KMS-11 (cell line): ENCODE measurements around the gene C5orf22.
"Not testable (repeated sequence)": the region's sequence is repeated elsewhere in the genome, so short reads cannot be mapped to it uniquely, and the experiment has no call there.

Experiments
- H2AFZ ChIP-seq: fragments of 200-600 bp; sonication (generic); 2 replicates; pipeline ENCODE4 v1.6.1; 2016; ENCODE audit warnings: antibody characterized with exemption, mixed run types, low read depth
- H3K27ac ChIP-seq: fragments of 200-600 bp; sonication (generic); 2 replicates; pipeline ENCODE4 v1.6.1; 2016; ENCODE audit warnings: mild to moderate bottlenecking, mixed run types
- H3K27me3 ChIP-seq: fragments of 200-600 bp; sonication (generic); 2 replicates; pipeline ENCODE4 v1.6.1; 2017; ENCODE audit warnings: mild to moderate bottlenecking, low read depth, mixed run types, moderate library complexity; ENCODE audit not compliant: insufficient read depth
- H3K36me3 ChIP-seq: fragments of 200-600 bp; sonication (generic); 2 replicates; pipeline ENCODE4 v1.6.1; 2017; ENCODE audit warnings: mild to moderate bottlenecking, mixed run types; ENCODE audit not compliant: insufficient read depth
- H3K4me1 ChIP-seq: fragments of 200-600 bp; sonication (generic); 2 replicates; pipeline ENCODE4 v1.6.1; 2016; ENCODE audit warnings: mild to moderate bottlenecking, low read depth, mixed run types; ENCODE audit not compliant: poor library complexity, severe bottlenecking
- H3K4me2 ChIP-seq: fragments of 200-600 bp; sonication (generic); 2 replicates; pipeline ENCODE4 v1.7.0; 2016; ENCODE audit warnings: mild to moderate bottlenecking, mixed run types
- H3K4me3 ChIP-seq: fragments of 200-600 bp; sonication (generic); IDR thresholded peaks from 2 replicates; pipeline ENCODE4 v1.6.1; 2017; ENCODE audit warnings: low read depth, low read length, mixed read lengths; ENCODE audit not compliant: insufficient read depth
- H3K79me2 ChIP-seq: fragments of 200-600 bp; sonication (generic); 2 replicates; pipeline ENCODE4 v1.6.1; 2016; ENCODE audit warnings: low read depth, mixed run types; ENCODE audit not compliant: insufficient read depth
- H3K9ac ChIP-seq: fragments of 200-600 bp; sonication (generic); 2 replicates; pipeline ENCODE4 v1.6.1; 2016; ENCODE audit warnings: mild to moderate bottlenecking, mixed run types
- H4K20me1 ChIP-seq: fragments of 200-600 bp; sonication (generic); 2 replicates; pipeline ENCODE4 v1.6.1; 2016; ENCODE audit warnings: mild to moderate bottlenecking, mixed run types; ENCODE audit not compliant: insufficient read depth
- CTCF ChIP-seq: fragments of 200-600 bp; sonication (generic); conservative IDR thresholded peaks from 2 replicates; pipeline ENCODE4 v1.6.1; 2017; ENCODE audit warnings: low read depth, mild to moderate bottlenecking, antibody characterized with exemption, low read length, moderate library complexity, mixed read lengths

C5orf22 gene

GRCh38 chr5:31598640-31599611 is 66.8 kb downstream of the C5orf22 start:
- Histone ChIP-seq H3K4me2 (no peak overlapping the region), H3K79me2 (no peaks in the 10 kb centered on the region), H3K4me3 (no peak overlapping the region), H3K27ac (no peak overlapping the region), H3K9ac (no peak overlapping the region), H3K4me1 (no peaks in the 10 kb centered on the region), H3K36me3 (no peaks in the 10 kb centered on the region), H2AFZ (no peak overlapping the region), H3K27me3 (no peaks in the 10 kb centered on the region), H4K20me1 (no peaks in the 10 kb centered on the region)
- TF ChIP-seq CTCF, result no peak

DNA sequence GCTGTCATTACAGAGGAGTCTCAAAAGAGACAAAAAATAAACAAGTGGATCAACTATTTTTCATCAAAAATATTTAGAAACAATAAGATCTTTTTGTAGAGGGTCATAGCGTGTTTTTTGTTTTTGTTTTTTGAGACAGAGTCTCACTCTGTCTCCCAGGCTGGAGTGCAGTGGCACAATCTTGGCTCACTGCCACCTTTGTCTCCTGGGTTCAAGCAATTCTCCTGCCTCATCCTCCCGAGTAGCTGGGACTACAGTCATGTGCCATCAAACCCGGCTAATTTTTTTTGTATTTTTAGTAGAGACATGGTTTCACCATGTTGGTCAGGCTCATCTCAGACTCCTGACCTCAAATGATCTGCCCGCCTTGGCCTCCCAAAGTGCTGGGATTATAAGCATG is 70.2 kb downstream of the C5orf22 start:
- not testable (repeated sequence) for H3K27me3 ChIP-seq, H3K36me3 ChIP-seq, H3K79me2 ChIP-seq

GRCh38 chr5:31604240-31604639 is 72.1 kb downstream of the C5orf22 start:
- no peaks in the 10 kb centered on the region for H3K27me3 ChIP-seq
- TF ChIP-seq CTCF, result no peak

More for the DNA sequence above, 70.2 kb downstream of the C5orf22 start:
- not testable (repeated sequence) for H4K20me1 ChIP-seq, H3K4me1 ChIP-seq, H3K4me3 ChIP-seq, H3K9ac ChIP-seq, H2AFZ ChIP-seq, H3K27ac ChIP-seq, H3K4me2 ChIP-seq

GRCh38 chr5:31604644-31605043 is 72.5 kb downstream of the C5orf22 start:
- Histone ChIP-seq H3K9ac (no peak overlapping the region), H3K79me2 (no peaks in the 10 kb centered on the region), H3K27ac (no peak overlapping the region), H3K4me2 (no peak overlapping the region), H2AFZ (no peak overlapping the region), H3K4me3 (no peak overlapping the region), H4K20me1 (no peaks in the 10 kb centered on the region), H3K36me3 (no peaks in the 10 kb centered on the region), H3K27me3 (no peaks in the 10 kb centered on the region), H3K4me1 (no peaks in the 10 kb centered on the region)
- TF ChIP-seq CTCF, result no peak

More at GRCh38 chr5:31604240-31604639, 72.1 kb downstream of the C5orf22 start:
- Histone ChIP-seq H3K9ac (no peak overlapping the region), H3K4me1 (no peaks in the 10 kb centered on the region), H2AFZ (no peak overlapping the region), H3K36me3 (no peaks in the 10 kb centered on the region), H4K20me1 (no peaks in the 10 kb centered on the region), H3K4me3 (no peak overlapping the region), H3K27ac (no peak overlapping the region), H3K79me2 (no peaks in the 10 kb centered on the region), H3K4me2 (no peak overlapping the region)
